Right atrium auricular region (tissue), 2 donors: Measurements from ENCODE around the gene PCSK1N. TPM values are rescaled to one million over a fixed set of nuclear protein-coding genes. Genes with fewer than 3 reads are reported as not detected.

Experiments used
- DNase-seq: peaks from one replicate; pipeline ENCODE4 v3.0.0-alpha.2; 2019; ENCODE audit warnings: low spot score
- H3K27ac ChIP-seq, 2 donors: fragments of 200-600 bp; sonication (generic); 1 replicate in 1 of 2; 2 replicates in 1 of 2; pipeline ENCODE4 v1.5.1; 2016 to 2019
- H3K27me3 ChIP-seq, 2 donors: fragments of 200-600 bp; sonication (generic); one replicate each; pipeline versions ENCODE4 v1.5.1 to v1.6.0; 2017 to 2019
- H3K36me3 ChIP-seq: fragments of 200-600 bp; sonication (generic); one replicate; pipeline ENCODE4 v1.5.1; 2016
- H3K4me1 ChIP-seq, 2 donors: fragments of 200-600 bp; sonication (generic); one replicate each; pipeline versions ENCODE4 v1.5.1 to v1.6.0; 2017 to 2019
- H3K4me3 ChIP-seq, 2 donors: fragments of 200-600 bp; sonication (generic); 1 replicate in 1 of 2; 2 replicates in 1 of 2; pipeline ENCODE4 v1.5.1; 2017 to 2019; ENCODE audit warnings: mild to moderate bottlenecking in 1 of 2, moderate library complexity in 1 of 2
- H3K9me3 ChIP-seq, 2 donors: fragments of 200-600 bp; sonication (generic); one replicate each; pipeline ENCODE4 v1.5.1; 2019
- total RNA-seq, 2 donors: library from RNA; depleted of rRNA; stranded (reverse); fragments of >200 nt; gene quantifications; one replicate each; pipeline ENCODE4 v1.1.0, GENCODE V29; 2016
- TF ChIP-seq, protein P1 (sequence below), 2 donors: fragments of 200-600 bp; sonication (generic); IDR thresholded peaks; one replicate each; pipeline ENCODE4 v1.5.1; 2019; ENCODE audit warnings: antibody characterized with exemption in 2 of 2

The PCSK1N gene
- total RNA-seq, 2 donors from 2014 or later: 4.3 to 12.5 TPM

DNA sequence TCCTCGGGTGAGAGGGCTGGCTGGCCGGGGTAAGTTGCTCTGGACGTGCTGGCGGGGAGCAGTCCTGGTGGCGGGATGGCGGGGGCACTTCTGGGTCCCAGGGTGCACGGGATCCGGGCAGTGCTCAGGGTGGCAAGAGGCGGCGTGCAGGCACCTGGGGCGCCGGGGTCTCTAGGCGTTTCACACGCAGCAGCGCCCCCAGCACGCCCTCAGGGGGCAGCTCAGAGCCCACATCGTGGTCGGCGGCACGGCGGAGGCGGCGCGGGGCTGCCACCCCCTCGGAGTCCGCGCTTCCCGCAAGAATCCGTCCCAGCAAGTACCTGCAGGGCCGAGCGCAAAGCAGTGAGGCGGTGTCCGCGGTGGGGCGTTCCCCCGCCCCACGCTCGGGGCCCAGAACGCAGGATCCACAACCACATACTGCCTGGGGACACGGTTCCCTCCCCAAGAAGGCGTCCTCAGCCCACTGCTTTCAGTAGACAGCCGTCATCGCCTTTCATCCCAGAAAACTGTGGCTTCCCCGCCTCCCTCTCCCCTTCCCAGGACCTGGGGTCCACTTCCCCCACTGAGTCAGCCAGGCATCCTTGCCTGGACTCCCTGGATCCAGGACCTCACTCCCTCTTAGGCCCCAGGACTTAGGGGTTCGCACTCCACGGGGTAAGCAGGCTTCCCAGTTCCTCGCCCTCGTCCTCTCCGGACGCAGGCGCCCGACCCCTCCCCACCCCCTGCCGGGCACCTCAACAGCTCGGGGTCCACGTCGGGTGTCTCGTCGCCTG is 4.1 kb downstream of the PCSK1N start:
- TF ChIP-seq, protein P1, sequence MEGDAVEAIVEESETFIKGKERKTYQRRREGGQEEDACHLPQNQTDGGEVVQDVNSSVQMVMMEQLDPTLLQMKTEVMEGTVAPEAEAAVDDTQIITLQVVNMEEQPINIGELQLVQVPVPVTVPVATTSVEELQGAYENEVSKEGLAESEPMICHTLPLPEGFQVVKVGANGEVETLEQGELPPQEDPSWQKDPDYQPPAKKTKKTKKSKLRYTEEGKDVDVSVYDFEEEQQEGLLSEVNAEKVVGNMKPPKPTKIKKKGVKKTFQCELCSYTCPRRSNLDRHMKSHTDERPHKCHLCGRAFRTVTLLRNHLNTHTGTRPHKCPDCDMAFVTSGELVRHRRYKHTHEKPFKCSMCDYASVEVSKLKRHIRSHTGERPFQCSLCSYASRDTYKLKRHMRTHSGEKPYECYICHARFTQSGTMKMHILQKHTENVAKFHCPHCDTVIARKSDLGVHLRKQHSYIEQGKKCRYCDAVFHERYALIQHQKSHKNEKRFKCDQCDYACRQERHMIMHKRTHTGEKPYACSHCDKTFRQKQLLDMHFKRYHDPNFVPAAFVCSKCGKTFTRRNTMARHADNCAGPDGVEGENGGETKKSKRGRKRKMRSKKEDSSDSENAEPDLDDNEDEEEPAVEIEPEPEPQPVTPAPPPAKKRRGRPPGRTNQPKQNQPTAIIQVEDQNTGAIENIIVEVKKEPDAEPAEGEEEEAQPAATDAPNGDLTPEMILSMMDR (IDR thresholded peaks at IDR 0.05): no peak
- no peak overlapping the region for H3K4me3 ChIP-seq
- H3K9me3 ChIP-seq: no peaks in the 10 kb centered on the region
- H3K36me3 ChIP-seq: no peaks in the 10 kb centered on the region
- no peaks in the 10 kb centered on the region for H3K4me1 ChIP-seq
- no peak overlapping the region for H3K27ac ChIP-seq
- DNase-seq: no peak
- H3K27me3 ChIP-seq: peaks cover 0 to 4% of the 10 kb centered on the region in 2 donors

DNA sequence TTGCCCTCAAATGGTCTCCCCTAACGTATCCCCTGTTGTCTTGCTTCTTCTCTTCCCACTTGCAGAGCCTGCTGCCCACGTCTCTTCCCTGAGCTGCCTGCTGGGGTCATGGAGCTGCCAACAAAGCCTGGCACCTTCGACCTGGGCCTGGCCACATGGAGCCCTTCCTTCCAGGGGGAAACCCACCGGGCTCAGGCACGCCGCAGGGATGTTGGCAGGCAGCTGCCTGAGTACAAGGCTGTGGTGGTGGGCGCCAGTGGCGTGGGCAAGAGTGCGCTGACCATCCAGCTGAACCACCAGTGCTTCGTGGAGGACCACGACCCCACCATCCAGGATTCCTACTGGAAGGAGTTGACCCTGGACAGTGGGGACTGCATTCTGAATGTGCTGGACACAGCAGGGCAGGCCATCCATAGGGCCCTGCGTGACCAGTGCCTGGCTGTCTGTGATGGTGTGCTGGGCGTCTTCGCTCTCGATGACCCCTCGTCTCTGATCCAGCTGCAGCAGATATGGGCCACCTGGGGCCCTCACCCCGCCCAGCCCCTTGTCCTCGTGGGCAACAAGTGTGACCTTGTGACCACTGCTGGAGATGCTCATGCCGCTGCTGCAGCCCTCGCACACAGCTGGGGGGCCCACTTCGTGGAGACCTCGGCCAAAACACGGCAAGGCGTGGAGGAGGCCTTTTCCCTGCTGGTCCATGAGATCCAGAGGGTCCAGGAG is 6.2 kb downstream of the PCSK1N start:
- Histone ChIP-seq H3K4me1 (no peaks in the 10 kb centered on the region), H3K27ac (no peak overlapping the region), H3K4me3 (no peak overlapping the region), H3K27me3 (no peaks in the 10 kb centered on the region), H3K36me3 (no peaks in the 10 kb centered on the region), H3K9me3 (peaks cover 0 to 7% of the 10 kb centered on the region in 2 donors)
- no peak for DNase-seq
- TF ChIP-seq, protein P1 (IDR thresholded peaks at IDR 0.05): no peak

DNA sequence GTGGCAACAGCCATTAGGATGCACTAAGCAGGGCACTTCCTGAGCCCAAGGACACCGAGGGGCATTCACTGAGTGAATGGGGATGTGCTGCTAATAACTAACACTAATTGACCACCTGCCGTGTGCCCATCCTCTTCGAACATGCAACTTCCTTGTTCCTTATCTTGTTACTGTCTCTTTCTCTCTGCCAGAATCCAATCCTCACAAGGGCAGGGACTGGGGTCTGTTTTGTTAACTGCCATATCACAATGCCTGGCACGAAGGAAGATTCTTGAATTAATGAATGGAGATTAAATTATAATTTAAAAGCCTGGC is 7.8 kb downstream of the PCSK1N start:
- TF ChIP-seq, protein P1 (IDR thresholded peaks at IDR 0.05): no peak
- no peaks in the 10 kb centered on the region for H3K4me1 ChIP-seq
- H3K36me3 ChIP-seq: no peaks in the 10 kb centered on the region
- H3K4me3 ChIP-seq: no peak overlapping the region
- H3K27me3 ChIP-seq: no peaks in the 10 kb centered on the region
- H3K9me3 ChIP-seq: peaks cover 0 to 7% of the 10 kb centered on the region in 2 donors
- H3K27ac ChIP-seq: no peak overlapping the region
- DNase-seq: no peak

DNA sequence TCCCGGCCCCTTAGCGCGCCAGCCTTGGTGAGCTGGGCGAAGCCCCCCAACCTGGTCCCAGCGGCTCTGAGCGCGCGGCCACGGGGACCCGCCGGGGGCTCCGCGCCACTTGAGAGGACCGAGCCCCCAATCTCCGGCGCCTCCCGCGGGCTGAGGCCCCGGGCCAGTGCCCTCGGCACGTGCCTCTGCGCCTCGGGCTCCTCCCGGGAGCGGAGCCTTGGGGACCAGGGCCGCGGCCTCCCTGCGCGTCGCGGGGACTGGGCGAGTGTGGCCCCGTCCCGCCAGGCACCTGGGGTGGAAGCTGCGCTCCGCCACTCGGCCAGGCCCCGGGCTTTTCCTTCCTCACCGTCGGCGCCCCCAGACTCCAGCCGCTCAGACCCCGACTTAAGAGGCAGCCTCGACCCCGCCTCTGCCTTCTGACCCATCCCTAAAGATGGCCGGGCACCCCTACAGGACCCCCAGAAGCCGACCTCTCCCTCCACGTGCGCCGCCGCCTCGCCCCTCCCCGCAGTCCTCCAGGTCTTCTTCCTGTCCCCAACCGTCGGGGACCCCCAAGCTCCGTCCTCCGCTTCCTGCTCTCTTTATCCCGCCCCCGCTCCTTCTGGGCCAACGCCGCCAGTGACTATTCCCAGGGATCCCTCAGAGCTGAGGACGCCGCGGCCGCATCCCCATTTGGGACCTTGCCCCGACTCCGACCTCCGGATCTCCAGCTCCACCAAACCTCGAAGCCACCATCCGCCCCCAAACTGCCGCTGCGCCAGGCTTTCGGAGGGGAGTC is 8.3 kb downstream of the PCSK1N start:
- H3K4me1 ChIP-seq: no peaks in the 10 kb centered on the region
- no peaks in the 10 kb centered on the region for H3K27me3 ChIP-seq
- DNase-seq: no peak

DNA sequence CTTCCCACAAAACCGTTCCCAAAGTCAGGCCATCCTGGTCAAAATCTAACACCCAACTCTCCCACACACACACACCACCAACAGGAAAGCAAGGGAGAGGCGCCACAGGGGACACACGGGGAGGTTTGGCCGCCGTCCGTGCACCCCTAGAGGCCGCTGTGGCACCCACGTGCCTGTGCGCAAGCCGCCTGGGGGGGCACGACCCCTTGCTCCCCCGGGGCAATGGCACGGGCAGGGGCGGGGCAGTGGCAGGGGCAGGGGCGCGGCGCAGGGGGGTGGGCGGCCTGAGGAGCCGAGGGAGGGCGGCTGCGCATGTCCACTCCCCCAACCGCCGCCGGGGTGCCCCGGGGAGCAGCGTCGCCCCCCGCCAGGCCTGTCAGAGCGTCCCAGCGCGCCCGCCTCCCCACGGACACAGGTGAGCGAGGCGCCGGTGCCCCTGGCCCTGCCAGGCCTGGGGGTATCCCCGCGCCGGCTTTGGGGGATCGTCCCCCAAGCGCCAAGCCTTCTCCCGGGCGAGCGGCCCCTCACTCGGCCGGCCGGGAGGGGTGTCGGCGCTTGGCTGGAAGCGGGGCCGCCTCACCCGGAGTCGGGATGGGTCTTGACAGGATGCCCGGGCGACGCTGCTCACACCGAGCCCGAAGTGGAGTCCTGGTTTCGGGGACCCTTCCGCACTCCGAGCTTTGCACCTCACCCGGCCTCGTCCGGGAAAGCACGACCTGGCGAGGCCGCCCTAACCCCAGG is 9.1 kb downstream of the PCSK1N start, which contains the start of gene ERAS:
TSS of gene ERAS (plus strand) at position 379 of the 741 bp plus-strand sequence. CDS start 2,611 bp downstream, outside the sequence.
- H3K9me3 ChIP-seq: peaks cover 0 to 7% of the 10 kb centered on the region in 2 donors
- no peak for DNase-seq
- no peaks in the 10 kb centered on the region for H3K4me1 ChIP-seq
- H3K36me3 ChIP-seq: no peaks in the 10 kb centered on the region
- TF ChIP-seq, protein P1 (IDR thresholded peaks at IDR 0.05): no peak
- no peaks in the 10 kb centered on the region for H3K27me3 ChIP-seq
- H3K27ac ChIP-seq: no peak within 1 kb of the TSS
- no peak within 1 kb of the TSS for H3K4me3 ChIP-seq

More for the DNA sequence above, 8.3 kb downstream of the PCSK1N start:
- Histone ChIP-seq H3K9me3 (peaks cover 0 to 7% of the 10 kb centered on the region in 2 donors), H3K4me3 (no peak overlapping the region), H3K27ac (no peak overlapping the region), H3K36me3 (no peaks in the 10 kb centered on the region)
- TF ChIP-seq, protein P1 (IDR thresholded peaks at IDR 0.05): no peak
